HTR-8/SVneo (cell line): ENCODE measurements around the gene CD22.
"Not testable (repeated sequence)": the region's sequence is repeated elsewhere in the genome, so short reads cannot be mapped to it uniquely, and the experiment has no call there.

Source experiments
- DNase-seq: peaks from one replicate; pipeline ENCODE4 v3.0.0; 2011; ENCODE audit warnings: low spot score, mixed read lengths; ENCODE audit not compliant: insufficient read length
- FAIRE-seq: peaks from 2 replicates; lab custom pipeline; 2011; peaks lifted over from hg19 to GRCh38; lab: Jason Lieb, UNC

The CD22 gene

DNA sequence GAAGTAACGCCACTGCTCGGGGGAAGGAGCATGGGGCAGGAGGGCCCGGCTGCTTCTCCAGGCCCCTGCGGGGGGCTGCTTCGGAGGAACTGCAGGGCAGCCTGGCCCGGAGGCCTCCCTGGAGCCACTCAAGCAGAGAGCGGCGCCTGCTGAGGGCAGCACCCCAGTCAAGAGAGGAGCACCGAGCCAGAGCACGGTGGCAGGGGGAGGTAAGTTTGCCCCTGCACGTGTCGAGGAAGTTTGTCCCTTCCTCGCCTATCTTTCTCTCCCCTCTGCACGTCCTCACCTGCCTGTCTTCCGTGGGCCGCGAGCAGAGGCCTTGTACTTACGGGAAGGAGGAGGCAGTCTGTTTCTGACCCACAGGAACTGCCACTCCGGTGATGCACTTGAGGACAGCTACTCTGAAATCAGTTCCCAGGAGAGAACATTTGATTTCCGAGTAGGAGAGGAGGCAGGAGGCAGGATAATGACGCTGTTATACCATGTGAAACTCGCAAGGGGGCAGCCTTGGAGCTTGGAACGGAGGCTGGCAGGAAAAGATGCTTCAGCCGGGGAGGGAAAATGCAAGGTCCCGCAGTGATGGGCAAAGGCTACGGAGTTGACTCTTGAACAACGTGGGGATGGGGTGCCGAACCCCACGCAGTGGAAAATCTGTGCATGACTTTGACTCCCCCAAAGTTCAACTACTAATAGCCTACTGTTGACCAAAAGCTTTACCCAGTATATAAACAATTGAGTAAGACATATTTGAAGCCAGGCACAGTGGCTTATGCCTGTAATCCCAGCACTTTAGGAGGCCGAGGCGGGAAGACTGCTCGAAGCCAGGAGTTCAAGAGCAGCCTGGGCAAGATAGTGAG is 23.7 kb downstream of the CD22 start:
- DNase-seq (peak; percentile 88), FAIRE-seq (peak; percentile 33)

DNA sequence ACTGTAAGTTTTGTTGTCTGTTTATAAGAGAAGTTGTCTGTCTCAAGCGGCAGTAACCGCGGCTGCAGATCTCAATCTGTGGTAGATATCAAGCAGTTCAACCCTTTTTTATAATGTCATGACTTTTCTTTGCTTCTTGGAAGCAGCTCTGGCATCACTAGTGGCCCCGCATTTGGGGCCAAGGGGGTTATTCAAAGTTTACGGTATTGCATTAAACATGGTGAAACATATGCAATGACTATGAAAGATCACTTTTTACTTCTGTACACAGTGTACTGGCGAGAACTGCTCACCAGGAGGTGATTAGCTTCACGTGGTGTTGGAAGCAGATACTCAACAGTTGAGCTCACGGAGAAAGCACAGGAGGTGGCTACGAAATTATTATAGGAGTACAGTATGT is 24.6 kb downstream of the CD22 start:
- DNase-seq: no peak
- no peak for FAIRE-seq

DNA sequence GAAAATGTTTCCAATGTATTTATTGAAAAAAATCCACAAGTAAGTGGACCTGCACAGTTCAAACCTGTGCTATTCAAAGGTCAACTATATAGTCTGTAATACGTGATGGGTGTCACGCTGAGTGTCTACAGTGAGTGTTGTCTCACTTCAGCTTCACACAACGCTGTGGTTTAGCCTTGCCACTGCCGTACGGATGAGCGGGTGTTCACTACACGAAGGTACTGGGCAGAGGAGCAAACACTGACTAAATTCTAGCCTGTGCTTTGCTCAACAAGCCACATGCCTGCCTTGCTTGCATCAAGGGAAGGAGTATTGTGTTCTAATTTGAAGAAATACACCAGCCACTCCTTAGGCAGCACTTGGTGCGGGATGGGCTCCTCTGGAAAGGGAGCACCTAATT is 25.9 kb downstream of the CD22 start:
- FAIRE-seq: no peak

DNA sequence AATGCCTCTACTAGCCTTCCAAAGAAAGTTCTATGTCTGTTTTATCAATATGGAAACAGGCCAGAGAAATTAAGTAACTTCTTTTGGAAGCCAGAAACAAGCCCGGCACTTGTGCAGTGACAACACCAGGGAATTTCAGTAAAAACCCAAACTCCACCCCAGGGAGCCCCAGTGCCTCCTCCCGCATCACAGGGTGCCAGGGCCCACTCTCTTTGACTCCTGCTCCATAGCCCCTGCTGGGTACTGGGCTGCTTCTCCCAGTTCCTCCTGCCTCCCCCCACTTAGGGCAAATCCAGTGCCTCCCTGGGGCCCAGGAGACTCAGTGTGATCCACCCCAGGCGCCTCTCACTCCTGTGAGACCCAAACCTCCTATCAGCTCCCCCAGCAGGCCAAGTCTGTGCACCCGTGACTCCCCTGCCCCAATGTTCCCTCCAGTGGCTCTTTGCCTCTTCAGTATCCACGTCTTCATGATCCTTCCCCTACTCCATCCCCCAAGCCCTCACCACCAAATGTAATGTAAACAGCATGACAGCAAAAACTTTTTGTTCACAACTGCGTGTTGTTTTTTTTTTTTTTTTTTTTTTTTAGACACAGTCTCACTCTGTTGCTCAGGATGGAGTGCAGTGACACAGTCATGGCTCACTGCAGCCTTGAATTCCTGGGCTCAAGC is 26.9 kb downstream of the CD22 start:
- DNase-seq: no peak
- FAIRE-seq: no peak

More for the DNA sequence above, 25.9 kb downstream of the CD22 start:
- no peak for DNase-seq

DNA sequence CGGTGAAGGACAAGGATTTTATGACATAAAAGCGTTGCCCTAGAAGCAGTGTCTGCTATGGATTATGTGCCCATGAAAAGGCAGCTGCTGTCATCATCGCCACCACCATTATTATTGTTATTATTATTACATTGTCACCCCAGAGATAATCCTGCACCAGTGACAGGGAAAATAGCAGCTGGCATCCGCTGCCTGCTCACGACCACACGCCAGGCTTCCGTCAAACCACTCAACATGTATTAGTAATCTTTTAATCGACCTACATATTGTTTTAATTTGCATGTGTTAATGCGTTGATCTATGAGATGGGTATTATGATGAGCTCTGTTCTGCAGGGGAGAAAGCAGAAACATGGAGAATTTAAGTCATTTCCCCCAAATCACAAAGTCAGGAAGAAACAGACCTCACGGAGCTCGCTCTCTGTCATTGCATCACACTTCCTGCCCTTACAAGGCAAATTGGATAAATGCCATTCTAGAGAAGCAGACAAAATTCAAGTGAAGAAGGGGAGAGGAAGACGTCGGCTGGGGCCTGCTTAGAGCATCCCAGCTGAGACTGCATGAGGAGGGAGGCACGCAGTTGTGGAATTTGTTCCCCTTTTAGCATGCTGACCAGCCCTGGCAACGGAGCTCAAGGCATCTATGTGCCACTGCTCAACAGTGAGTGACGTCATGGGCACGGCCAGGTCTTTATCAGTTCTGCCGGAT is 29.0 kb downstream of the CD22 start, which contains the start of gene FFAR3:
Gene FFAR3 (plus strand): TSS at position 594 of the 707 bp plus-strand sequence. CDS start 431 bp downstream, outside the sequence.
- FAIRE-seq (no peak), DNase-seq (no peak)

DNA sequence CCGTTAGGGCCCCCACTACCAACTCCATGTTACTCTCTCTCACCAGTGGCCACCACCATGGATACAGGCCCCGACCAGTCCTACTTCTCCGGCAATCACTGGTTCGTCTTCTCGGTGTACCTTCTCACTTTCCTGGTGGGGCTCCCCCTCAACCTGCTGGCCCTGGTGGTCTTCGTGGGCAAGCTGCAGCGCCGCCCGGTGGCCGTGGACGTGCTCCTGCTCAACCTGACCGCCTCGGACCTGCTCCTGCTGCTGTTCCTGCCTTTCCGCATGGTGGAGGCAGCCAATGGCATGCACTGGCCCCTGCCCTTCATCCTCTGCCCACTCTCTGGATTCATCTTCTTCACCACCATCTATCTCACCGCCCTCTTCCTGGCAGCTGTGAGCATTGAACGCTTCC is 29.8 kb downstream of the CD22 start:
- peak; percentile 83 for FAIRE-seq

DNA sequence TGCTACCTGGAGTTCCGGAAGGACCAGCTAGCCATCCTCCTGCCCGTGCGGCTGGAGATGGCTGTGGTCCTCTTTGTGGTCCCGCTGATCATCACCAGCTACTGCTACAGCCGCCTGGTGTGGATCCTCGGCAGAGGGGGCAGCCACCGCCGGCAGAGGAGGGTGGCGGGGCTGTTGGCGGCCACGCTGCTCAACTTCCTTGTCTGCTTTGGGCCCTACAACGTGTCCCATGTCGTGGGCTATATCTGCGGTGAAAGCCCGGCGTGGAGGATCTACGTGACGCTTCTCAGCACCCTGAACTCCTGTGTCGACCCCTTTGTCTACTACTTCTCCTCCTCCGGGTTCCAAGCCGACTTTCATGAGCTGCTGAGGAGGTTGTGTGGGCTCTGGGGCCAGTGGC is 30.4 kb downstream of the CD22 start:
- not testable (repeated sequence) for DNase-seq, FAIRE-seq

More for the DNA sequence above, 29.8 kb downstream of the CD22 start:
- DNase-seq: not testable (repeated sequence)

DNA sequence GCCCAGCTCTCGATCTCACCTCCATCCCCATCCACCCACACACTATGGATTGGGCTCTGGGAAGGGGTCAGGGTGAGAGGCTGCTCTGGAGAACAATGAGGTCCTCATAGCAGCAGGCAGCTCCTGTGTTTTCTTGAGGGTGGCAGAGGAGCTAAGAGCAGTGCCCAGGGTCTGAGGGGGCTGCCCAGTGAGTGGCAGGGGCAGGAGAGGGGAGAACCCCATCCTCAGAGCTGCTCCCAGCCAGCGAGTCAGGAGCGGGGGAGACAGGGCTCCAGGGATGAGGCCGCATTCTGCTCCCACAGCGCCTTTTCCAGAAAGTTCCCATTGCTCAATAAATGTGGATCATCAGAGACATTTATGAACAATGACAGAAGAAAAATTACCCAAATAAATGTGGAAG is 31.1 kb downstream of the CD22 start:
- not testable (repeated sequence) for DNase-seq, FAIRE-seq

DNA sequence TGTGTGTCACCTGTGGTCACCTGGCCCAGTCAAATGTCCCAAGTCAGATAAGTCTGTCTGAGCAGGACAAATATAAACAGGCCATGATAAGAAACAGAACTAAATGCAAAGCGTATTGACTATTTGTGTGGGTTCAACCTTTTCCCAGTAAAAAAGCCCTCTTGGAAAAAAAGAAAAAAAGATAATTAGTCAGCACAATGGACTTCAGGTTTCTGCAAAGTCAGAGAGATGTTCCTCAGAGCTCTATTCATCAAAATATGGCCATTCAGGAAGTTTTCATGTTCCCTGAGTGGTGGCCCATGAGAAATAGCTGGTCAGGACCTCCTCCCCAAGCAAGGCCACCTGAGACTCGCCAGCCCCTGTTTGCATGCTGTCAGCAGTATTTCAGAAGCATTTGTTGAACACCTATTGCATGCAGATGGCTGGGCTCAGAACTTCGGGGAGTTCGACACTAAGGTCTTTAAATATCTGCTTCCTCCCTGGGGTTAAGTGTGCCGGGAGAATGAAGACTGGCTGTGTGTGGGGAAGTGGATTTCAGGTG is 32.0 kb downstream of the CD22 start:
- FAIRE-seq (no peak), DNase-seq (no peak)

DNA sequence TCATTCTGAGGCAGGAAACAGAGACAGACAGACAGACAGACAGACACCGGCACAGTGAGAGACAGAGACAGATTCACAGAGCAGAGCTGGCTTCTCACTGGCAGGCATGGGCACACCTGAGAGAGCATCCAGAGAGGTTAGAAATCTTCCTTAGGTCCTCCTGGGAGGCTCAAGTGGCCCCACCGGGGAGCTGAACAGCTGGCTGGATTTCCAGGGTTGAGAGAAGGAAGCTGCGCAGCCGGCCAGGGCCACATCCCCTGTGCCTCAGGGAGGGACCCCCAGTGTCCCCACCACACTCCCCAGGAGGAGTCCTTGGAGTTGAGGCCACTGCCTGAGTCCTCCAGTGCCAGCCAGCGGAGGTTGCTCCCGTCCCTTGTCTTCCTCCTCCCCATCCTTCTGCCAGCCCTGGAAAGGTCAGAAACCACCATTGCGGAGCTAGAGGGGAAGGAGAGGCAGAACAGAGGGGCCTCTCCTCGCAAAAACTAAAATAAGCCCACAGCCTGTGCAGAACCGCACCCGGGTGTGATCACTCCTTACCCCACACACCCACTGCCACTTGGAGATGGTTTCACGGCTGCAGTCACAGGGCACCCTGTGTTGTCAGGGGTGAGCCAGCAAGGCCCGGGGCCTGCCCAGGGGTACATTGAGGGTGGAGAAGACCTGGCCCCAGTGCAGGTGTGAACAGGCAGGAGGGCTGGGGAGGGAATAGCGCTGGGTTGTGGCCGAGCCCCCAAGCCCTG is 33.4 kb downstream of the CD22 start:
- DNase-seq: no peak
- no peak for FAIRE-seq

DNA sequence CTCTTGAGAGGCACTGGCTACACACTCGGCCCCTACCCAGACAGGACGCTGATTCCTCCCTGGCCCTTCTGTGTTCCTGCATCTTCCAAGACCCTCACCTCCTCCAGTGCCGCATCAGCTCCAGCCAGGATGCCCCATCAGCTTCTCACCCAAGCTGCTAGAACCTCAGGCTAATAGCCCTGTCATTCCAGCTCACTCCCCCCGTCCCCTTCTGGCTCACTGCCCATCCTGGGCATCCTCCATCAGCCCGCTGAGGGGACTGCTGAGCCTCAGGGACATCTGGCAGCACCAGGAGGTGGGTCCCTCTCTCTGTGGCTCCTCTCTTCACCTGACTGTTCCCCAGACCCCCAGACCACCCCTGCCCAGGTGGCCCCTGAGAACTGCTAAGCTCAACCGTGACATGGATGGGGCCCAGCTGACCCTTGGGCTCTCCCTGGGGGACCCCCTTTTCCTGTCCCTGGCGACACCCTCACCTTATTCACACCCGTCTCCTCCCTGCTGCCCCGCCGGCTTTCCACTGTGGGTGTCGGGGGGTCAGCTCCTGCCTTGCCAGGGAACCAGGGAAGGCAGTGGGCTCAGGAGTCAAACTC is 34.1 kb downstream of the CD22 start:
- DNase-seq (no peak), FAIRE-seq (no peak)

DNA sequence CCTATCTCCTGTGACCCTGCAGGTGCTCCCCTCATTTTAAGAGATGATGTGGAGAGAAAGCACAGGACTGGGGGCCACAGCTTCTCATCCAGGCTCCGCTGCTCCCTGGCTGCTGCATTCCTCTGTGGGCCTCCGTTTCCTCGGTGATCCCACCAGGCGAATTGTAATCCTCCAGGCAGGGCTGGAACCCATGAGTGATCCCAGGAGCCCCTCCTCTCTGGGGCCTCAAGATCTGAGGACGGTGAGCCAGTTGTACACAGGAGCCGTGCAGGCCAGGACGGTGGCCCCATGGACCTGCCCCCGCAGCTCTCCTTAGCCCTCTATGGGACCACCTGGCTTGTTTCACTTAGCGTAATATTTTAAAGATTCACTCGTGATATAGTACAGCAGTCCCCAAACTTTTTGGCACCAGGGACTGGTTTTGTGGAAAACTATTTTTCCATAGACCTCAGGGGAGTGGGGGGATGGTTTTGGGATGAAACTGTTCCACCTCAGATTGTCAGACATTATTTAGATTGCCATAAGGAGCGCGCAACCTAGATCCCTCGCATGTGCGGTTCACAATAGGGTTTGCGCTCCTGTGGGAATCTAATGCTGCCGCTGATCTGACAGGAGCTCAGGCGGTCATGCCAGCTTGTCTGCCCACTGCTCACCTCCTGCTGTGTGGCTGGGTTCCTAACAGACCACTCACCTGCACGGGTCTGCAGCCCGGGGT is 34.9 kb downstream of the CD22 start:
- FAIRE-seq (no peak), DNase-seq (no peak)

DNA sequence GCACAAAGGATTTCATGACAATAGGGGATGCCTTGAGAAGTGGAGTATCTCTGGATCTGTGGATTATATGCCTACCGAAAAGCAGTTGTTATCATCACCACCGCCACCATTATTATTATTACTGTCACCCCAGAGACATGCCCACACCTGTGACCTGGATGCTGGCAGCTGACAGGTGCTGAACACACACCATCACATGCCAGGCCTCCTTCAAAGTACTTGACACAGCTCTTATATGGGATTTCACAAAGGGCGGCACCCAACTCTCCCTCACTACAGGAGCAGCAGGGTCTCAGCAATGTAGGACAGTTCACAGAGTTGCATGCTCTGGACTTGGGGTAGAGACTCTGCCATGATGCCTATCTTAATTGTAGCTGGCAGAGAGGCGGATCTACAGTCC is 36.3 kb downstream of the CD22 start:
- DNase-seq: no peak
- no peak for FAIRE-seq

DNA sequence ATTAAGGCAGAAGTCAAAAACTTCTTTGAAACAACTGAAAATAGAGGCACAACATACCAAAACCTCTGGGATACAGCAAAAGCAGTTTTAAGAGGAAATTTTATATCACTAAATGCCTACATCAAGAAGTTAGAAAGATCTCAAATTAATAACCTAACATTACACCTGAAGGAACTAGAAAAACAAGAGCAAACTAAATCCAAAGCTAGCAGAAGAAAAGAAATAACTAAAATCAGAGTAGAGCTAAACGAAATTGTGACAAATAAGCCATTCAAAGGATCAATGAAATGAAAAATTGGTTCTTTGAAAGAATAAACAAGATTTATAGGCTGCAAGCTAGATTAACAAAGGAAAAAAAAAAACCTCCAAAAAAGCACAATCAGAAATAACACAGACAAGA is 39.4 kb downstream of the CD22 start:
- DNase-seq (no peak), FAIRE-seq (no peak)

DNA sequence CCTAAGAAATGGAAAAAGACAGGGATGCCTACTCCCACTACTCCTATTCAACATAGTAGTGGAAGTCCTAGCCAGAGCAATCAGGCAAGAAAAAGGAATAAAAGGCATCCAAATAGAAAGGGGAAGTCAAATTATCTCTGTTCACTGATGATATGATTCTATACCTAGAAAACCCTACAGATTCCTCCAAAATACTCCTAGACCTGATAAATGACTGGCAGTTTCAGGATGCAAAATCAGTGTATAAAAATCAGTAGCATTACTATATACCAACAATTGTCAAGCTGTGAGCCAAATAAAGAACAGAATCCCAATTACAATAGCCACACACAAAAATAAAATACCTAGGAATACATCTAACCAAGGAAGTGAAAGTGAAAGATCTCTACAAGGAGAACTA is 40.5 kb downstream of the CD22 start:
- FAIRE-seq (no peak), DNase-seq (no peak)

DNA sequence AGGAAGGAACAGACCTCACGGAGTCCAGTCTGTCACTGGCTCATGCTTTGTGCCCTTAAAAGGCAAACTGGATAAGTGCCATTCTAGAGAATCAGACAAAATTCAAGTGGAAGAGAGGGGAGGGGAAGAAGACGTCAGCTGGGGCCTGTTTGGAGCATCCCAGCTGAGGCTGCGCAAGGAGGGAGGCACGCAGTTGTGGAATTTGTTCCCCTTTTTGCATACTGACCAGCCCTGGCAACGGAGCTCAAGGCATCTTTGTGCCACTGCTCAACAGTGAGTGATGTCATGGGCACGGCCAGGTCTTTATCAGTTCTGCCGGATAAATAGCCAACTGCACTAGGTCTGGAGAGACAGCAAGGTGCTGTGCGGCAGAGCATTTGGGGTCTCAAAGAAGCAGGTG is 41.7 kb downstream of the CD22 start, which contains the start of gene GPR42:
Gene GPR42 (plus strand): TSS at position 347 of the 400 bp plus-strand sequence. CDS start 292 bp downstream, outside the sequence.
- FAIRE-seq: no peak
- DNase-seq: no peak

DNA sequence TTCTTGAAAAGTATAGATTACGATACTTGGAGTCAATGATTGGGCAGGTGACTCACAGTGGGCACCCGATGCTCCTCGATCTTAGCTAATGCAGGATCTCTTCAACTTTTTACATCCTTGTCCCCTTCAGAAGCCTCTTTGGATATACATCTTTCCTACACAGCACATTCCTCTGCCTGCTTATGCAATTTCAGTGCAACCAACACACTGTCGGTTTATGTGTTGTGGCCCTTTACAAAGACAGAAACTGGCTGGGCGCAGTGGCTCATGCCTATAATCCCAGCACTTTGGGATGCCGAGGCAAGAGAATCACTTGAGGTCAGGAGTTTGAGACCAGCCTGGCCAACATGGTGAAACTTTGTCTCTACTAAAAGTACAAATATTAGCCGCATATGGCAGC is 44.5 kb downstream of the CD22 start:
- FAIRE-seq (no peak), DNase-seq (no peak)

DNA sequence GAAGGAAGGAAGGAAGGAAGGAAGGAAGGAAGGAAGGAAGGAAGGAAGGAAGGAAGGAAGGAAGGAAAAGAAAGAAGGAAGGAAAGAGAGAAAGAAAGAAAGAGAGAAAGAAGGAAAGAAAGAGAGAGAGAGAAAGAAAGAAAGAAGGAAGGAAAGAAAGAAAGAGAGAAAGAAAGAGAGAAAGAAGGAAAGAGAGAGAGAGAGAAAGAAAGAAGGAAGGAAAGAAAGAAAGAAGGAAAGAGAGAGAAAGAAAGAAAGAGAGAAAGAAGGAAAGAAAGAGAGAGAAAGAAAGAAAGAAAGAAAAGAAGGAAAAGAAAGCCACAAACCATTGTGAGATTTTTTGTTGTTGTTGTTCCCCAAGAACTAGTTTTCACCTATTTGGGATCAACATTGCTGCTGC is 45.0 kb downstream of the CD22 start:
- not testable (repeated sequence) for FAIRE-seq, DNase-seq
